K562 (cell line): ENCODE results near the gene CAPS. TPM values are rescaled to one million over a fixed set of nuclear protein-coding genes. Genes with fewer than 3 reads are reported as not detected.

Experiments used
- EHMT2 ChIP-seq: fragments of 450-650 bp; IDR thresholded peaks from 2 replicates; pipeline ENCODE4 v1.6.1; 2018; ENCODE audit warnings: antibody characterized with exemption
- ETV1 ChIP-seq: fragments of 450-650 bp; conservative IDR thresholded peaks from 2 replicates; pipeline ENCODE4 v1.6.1; 2016; ENCODE audit warnings: missing genetic modification characterization, control low read depth, low read depth, missing compliant biosample characterization
- FOXK2 ChIP-seq, 2 experiments: fragments of 450-650 bp; IDR thresholded peaks in 1 of 2; conservative IDR thresholded peaks in 1 of 2; 2 replicates each; pipeline ENCODE4 v1.6.1; 2016; ENCODE audit warnings: low read depth in 2 of 2, mild to moderate bottlenecking in 1 of 2
- POLR2B ChIP-seq: fragments of 450-650 bp; IDR thresholded peaks from 2 replicates; pipeline ENCODE4 v1.6.1; 2018; ENCODE audit warnings: low read depth; ENCODE audit not compliant: partially characterized antibody
- RBM15 ChIP-seq: fragments of 200-400 bp; formaldehyde crosslinking; IDR thresholded peaks from 2 replicates; pipeline ENCODE4 v1.6.1; 2018; ENCODE audit warnings: mild to moderate bottlenecking, low read length, moderate library complexity; ENCODE audit not compliant: insufficient read depth
- RBM22 ChIP-seq: fragments of 200-400 bp; formaldehyde crosslinking; IDR thresholded peaks from 2 replicates; pipeline ENCODE4 v1.6.1; 2018; ENCODE audit warnings: low read length, low read depth; ENCODE audit not compliant: poor library complexity, severe bottlenecking
- RUNX1 ChIP-seq: sonication (generic); IDR thresholded peaks from 2 replicates; pipeline ENCODE4 v1.6.1; 2016; ENCODE audit warnings: antibody characterized with exemption, low read depth
- SMAD1 ChIP-seq: fragments of 150-350 bp; IDR thresholded peaks from 2 replicates; pipeline ENCODE4 v1.6.1; 2014; ENCODE audit warnings: low read length, low read depth; ENCODE audit not compliant: partially characterized antibody
- STAT5B ChIP-seq: fragments of 250-450 bp; sonication (Bioruptor Pico); IDR thresholded peaks from 2 replicates; pipeline ENCODE4 v1.8.0; 2021; ENCODE audit warnings: mild to moderate bottlenecking, inconsistent platforms
- ZFP1 ChIP-seq: fragments of 450-650 bp; formaldehyde crosslinking; IDR thresholded peaks from 2 replicates; pipeline ENCODE4 v1.4.0; 2020; ENCODE audit warnings: mild to moderate bottlenecking, mixed read lengths
- ZNF133 ChIP-seq: fragments of 250-450 bp; sonication (Bioruptor Pico); IDR thresholded peaks from 2 replicates; pipeline ENCODE4 v1.4.0; 2020; ENCODE audit warnings: mild to moderate bottlenecking
- ZNF696 ChIP-seq: fragments of 250-450 bp; sonication (Bioruptor Pico); conservative IDR thresholded peaks from 2 replicates; pipeline ENCODE4 v1.4.0; 2020; ENCODE audit warnings: mild to moderate bottlenecking, moderate library complexity
- polyA plus RNA-seq, 8 experiments: library from polyadenylated mRNA; depleted of rRNA in 4 of 8; stranded (reverse) in 5 of 8; unstranded in 3 of 8; fragments of >200 nt; fragmentation: Nextera tagmentation in 2 of 8; fragmentation: Illumina TruSeq in 1 of 8; extraction: Ambion mirVana in 2 of 8; extraction: Trizol in 1 of 8; gene quantifications; 2 replicates each; pipeline versions ENCODE4 v1.2.1 to v1.2.3, GENCODE V29; 2011 to 2014; ENCODE audit warnings: inconsistent platforms in 1 of 8, missing spikeins in 1 of 8
- total RNA-seq, 7 experiments: library from RNA; depleted of rRNA in 6 of 7; stranded (reverse); fragments of >200 nt in 6 of 7; fragmentation: Illumina TruSeq in 2 of 7; extraction: Trizol in 2 of 7; gene quantifications; 2 replicates each; pipeline versions ENCODE4 v1.2.1 to v1.2.3, GENCODE V29; 2011 to 2021; ENCODE audit warnings: low replicate concordance in 1 of 7
- TF ChIP-seq, protein P1 (sequence below): sonication (generic); formaldehyde crosslinking; IDR thresholded peaks from 2 replicates; pipeline ENCODE4 v1.8.0; 2022; ENCODE audit warnings: missing genetic modification reagents, mild to moderate bottlenecking, moderate library complexity, borderline replicate concordance
- TF ChIP-seq, protein P2 (sequence below): fragments of 450-650 bp; conservative IDR thresholded peaks from 2 replicates; pipeline ENCODE4 v1.6.1; 2016; ENCODE audit warnings: missing genetic modification characterization, low read depth, mild to moderate bottlenecking, control low read depth, missing compliant biosample characterization
- TF ChIP-seq, protein P3 (sequence below): fragments of 450-650 bp; IDR thresholded peaks from 2 replicates; pipeline ENCODE4 v1.6.1; 2017; ENCODE audit warnings: antibody characterized with exemption, mild to moderate bottlenecking
- TF ChIP-seq, protein P4 (sequence below): sonication (generic); formaldehyde crosslinking; IDR thresholded peaks from 2 replicates; pipeline ENCODE4 v1.4.0; 2020; ENCODE audit warnings: mild to moderate bottlenecking, missing genetic modification reagents

The CAPS gene
- total and polyA plus RNA-seq, 9 of the 15 experiments (the other 6 are each of a cell fraction or from before 2014, with no cell fraction given), result 0.15 to 4.0 (median 0.91) TPM

DNA sequence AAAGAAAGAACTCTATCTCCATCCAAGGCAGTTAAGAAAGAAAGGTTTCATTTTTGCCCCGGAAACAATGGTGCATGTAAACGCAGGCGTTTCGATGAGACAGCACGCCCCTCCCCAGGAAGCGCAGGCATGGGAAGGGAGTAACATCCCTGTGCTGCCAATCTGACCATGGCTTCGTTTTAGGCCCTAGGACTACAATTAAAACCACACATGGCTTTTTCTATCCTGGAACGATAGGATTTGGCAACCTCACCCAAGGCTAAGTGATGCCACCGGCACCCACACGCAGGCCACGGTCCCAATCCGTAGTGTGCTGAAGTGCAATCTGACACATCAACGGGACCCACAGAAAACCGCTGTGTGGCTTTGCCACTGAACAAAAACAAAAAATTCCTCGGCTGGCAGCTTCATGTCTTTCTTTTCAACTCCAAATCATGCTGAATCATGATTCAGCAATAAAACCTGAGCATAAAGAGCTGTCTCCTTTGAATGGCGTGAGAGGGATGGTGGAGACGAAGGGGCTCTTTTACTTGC lies 39.7 kb downstream of the CAPS start (continued):
- TF ChIP-seq, protein P1, sequence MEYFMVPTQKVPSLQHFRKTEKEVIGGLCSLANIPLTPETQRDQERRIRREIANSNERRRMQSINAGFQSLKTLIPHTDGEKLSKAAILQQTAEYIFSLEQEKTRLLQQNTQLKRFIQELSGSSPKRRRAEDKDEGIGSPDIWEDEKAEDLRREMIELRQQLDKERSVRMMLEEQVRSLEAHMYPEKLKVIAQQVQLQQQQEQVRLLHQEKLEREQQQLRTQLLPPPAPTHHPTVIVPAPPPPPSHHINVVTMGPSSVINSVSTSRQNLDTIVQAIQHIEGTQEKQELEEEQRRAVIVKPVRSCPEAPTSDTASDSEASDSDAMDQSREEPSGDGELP, result no peak
- no peak for TF ChIP-seq FOXK2 (conservative IDR thresholded peaks at IDR 0.05 in 1 of 2, IDR thresholded peaks at IDR 0.05 in 1 of 2; ENCODE audit: low read depth in 2 of 2)
- no peak for TF ChIP-seq RBM22
- no peak for TF ChIP-seq SMAD1
- 0 out of 2 replicates have a peak, but pooled peaks have one; percentile 21 for TF ChIP-seq ETV1 (tag)
- TF ChIP-seq, protein P2, sequence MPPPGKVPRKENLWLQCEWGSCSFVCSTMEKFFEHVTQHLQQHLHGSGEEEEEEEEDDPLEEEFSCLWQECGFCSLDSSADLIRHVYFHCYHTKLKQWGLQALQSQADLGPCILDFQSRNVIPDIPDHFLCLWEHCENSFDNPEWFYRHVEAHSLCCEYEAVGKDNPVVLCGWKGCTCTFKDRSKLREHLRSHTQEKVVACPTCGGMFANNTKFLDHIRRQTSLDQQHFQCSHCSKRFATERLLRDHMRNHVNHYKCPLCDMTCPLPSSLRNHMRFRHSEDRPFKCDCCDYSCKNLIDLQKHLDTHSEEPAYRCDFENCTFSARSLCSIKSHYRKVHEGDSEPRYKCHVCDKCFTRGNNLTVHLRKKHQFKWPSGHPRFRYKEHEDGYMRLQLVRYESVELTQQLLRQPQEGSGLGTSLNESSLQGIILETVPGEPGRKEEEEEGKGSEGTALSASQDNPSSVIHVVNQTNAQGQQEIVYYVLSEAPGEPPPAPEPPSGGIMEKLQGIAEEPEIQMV, result no peak
- no peak for TF ChIP-seq STAT5B
- TF ChIP-seq ZFP1 (CRISPR knock-in tag), result no peak
- no peak for TF ChIP-seq ZNF696 (CRISPR knock-in tag)
- TF ChIP-seq RUNX1, result no peak
- TF ChIP-seq RBM15, result no peak
- TF ChIP-seq ZNF133 (CRISPR knock-in tag), result no peak
- no peak for TF ChIP-seq POLR2B
- no peak for TF ChIP-seq EHMT2
- TF ChIP-seq, protein P3, sequence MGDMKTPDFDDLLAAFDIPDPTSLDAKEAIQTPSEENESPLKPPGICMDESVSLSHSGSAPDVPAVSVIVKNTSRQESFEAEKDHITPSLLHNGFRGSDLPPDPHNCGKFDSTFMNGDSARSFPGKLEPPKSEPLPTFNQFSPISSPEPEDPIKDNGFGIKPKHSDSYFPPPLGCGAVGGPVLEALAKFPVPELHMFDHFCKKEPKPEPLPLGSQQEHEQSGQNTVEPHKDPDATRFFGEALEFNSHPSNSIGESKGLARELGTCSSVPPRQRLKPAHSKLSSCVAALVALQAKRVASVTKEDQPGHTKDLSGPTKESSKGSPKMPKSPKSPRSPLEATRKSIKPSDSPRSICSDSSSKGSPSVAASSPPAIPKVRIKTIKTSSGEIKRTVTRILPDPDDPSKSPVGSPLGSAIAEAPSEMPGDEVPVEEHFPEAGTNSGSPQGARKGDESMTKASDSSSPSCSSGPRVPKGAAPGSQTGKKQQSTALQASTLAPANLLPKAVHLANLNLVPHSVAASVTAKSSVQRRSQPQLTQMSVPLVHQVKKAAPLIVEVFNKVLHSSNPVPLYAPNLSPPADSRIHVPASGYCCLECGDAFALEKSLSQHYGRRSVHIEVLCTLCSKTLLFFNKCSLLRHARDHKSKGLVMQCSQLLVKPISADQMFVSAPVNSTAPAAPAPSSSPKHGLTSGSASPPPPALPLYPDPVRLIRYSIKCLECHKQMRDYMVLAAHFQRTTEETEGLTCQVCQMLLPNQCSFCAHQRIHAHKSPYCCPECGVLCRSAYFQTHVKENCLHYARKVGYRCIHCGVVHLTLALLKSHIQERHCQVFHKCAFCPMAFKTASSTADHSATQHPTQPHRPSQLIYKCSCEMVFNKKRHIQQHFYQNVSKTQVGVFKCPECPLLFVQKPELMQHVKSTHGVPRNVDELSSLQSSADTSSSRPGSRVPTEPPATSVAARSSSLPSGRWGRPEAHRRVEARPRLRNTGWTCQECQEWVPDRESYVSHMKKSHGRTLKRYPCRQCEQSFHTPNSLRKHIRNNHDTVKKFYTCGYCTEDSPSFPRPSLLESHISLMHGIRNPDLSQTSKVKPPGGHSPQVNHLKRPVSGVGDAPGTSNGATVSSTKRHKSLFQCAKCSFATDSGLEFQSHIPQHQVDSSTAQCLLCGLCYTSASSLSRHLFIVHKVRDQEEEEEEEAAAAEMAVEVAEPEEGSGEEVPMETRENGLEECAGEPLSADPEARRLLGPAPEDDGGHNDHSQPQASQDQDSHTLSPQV, result peak; percentile 71
- TF ChIP-seq, protein P4, sequence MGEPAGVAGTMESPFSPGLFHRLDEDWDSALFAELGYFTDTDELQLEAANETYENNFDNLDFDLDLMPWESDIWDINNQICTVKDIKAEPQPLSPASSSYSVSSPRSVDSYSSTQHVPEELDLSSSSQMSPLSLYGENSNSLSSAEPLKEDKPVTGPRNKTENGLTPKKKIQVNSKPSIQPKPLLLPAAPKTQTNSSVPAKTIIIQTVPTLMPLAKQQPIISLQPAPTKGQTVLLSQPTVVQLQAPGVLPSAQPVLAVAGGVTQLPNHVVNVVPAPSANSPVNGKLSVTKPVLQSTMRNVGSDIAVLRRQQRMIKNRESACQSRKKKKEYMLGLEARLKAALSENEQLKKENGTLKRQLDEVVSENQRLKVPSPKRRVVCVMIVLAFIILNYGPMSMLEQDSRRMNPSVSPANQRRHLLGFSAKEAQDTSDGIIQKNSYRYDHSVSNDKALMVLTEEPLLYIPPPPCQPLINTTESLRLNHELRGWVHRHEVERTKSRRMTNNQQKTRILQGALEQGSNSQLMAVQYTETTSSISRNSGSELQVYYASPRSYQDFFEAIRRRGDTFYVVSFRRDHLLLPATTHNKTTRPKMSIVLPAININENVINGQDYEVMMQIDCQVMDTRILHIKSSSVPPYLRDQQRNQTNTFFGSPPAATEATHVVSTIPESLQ (CRISPR knock-in tag), result no peak
